ENCODE measurements around the gene SPSB3. TPM values are rescaled to one million over a fixed set of nuclear protein-coding genes. Genes with fewer than 3 reads are reported as not detected.

SPSB3 gene
- total RNA-seq, 4 donors from 2014 or later = 86.2 to 161 (median 88.3) TPM

DNA sequence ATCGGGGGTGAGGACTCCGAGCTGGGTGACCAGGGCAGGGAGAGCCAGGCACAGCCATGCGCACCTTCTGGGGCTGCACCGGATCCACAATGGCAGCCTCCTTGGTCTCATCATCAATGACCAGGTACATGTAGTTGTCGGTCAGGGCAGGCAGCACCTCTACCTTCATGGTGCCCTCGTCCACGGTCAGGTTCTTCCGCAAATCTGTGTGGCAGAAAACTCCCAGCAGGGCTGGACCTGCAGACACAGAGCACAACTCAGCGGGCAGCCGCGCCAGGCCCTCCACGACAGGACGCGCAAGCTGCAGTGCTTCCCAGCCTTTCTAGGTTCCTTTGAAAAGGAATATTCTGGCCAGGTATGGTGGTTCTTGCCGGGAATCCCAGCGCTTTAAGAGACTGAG, 40.4 kb upstream of the SPSB3 start:
- no peak overlapping the region for H3K27ac ChIP-seq
- no peaks in the 10 kb centered on the region for H3K9me3 ChIP-seq
- H3K27me3 ChIP-seq = no peaks in the 10 kb centered on the region
- DNase-seq = no peak
- H3K4me3 ChIP-seq = no peak overlapping the region
- ATAC-seq = no peak
- H3K4me1 ChIP-seq = peaks cover 28 to 35% of the 10 kb centered on the region in 2 donors
- intact Hi-C loops (cut with DNase I; ENCODE audit: low total_unique reads) (no loop called here), in situ Hi-C loops (cut with MboI; ENCODE audit: low sequenced_read_pairs in 4 of 4) (no loop called here)
- TF ChIP-seq, protein P1, sequence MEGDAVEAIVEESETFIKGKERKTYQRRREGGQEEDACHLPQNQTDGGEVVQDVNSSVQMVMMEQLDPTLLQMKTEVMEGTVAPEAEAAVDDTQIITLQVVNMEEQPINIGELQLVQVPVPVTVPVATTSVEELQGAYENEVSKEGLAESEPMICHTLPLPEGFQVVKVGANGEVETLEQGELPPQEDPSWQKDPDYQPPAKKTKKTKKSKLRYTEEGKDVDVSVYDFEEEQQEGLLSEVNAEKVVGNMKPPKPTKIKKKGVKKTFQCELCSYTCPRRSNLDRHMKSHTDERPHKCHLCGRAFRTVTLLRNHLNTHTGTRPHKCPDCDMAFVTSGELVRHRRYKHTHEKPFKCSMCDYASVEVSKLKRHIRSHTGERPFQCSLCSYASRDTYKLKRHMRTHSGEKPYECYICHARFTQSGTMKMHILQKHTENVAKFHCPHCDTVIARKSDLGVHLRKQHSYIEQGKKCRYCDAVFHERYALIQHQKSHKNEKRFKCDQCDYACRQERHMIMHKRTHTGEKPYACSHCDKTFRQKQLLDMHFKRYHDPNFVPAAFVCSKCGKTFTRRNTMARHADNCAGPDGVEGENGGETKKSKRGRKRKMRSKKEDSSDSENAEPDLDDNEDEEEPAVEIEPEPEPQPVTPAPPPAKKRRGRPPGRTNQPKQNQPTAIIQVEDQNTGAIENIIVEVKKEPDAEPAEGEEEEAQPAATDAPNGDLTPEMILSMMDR (IDR thresholded peaks at IDR 0.05 in 4 of 5, conservative IDR thresholded peaks at IDR 0.05 in 1 of 5) = no peak
- no peak for TF ChIP-seq POLR2A (IDR thresholded peaks at IDR 0.05)
- H3K36me3 ChIP-seq = peaks cover 0 to 44% of the 10 kb centered on the region in 2 donors

DNA sequence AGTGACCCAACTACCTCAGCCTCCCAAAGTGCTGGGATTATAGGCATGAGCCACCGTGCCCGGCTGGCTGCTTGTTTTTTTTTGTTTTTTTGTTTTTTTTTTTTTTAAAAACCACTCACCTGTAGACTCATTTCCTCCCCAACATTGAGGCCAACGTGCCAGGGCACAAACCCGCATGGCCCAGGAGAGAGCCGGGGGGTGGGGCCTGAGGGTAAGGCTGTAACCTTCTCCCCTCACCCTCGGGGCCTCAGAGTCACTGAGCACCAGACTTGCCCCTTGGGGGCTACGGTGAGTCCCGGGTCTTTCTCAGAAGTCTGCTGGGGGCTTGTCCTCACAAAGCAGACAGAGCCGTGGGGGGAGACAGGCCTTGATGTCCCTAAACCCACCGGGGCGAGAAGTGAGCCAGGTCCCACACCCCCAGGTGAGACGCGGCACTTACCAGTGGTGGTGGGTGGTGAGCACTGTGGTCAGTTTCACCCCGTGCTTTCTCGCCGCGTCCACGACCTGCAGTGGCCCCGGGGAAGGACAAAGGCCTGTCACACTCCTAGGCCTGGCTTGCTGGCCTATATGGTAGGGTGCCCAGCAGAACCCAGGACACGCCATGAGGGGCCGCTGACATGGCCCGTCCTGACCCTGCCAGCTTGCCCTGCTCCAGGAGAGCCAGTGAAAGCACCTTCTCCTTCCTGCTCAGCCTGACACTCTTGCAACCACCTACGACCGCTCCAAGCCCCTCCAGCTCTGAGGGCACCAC, 39.7 kb upstream of the SPSB3 start:
- Histone ChIP-seq H3K36me3 (peaks cover 0 to 47% of the 10 kb centered on the region in 2 donors), H3K9me3 (no peaks in the 10 kb centered on the region), H3K27ac (no peak overlapping the region), H3K4me3 (no peak overlapping the region), H3K27me3 (no peaks in the 10 kb centered on the region), H3K4me1 (peaks cover 26 to 30% of the 10 kb centered on the region in 2 donors)
- no peak for TF ChIP-seq POLR2A (IDR thresholded peaks at IDR 0.05)
- TF ChIP-seq, protein P1 (IDR thresholded peaks at IDR 0.05 in 4 of 5, conservative IDR thresholded peaks at IDR 0.05 in 1 of 5) = no peak
- in situ Hi-C loops (cut with MboI; ENCODE audit: low sequenced_read_pairs in 4 of 4) (no loop called here), intact Hi-C loops (cut with DNase I; ENCODE audit: low total_unique reads) (no loop called here)
- no peak for DNase-seq
- ATAC-seq = no peak

DNA sequence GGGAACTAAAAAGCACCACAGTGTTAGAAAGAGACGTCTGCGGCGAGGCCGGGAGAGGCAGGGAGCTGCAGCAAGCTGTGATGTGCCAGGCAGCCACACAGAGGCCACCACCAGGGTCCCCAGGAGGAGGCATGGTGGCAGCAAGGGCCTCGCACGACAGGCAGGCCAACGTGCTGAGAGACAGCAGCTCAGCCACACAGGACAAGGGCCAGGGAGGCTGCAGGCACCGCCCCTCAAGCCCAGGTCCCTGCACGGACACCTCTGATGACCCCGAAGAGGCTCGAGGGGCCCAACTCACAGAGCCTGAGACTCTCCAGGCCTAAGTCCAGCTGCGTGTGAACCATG, 38.5 kb upstream of the SPSB3 start:
- no peak overlapping the region for H3K27ac ChIP-seq
- DNase-seq (no peak), ATAC-seq (no peak)
- no peaks in the 10 kb centered on the region for H3K9me3 ChIP-seq
- H3K4me1 ChIP-seq = peaks cover 26 to 29% of the 10 kb centered on the region in 2 donors
- in situ Hi-C loops (cut with MboI; ENCODE audit: low sequenced_read_pairs in 4 of 4) (no loop called here), intact Hi-C loops (cut with DNase I; ENCODE audit: low total_unique reads) (no loop called here)
- H3K36me3 ChIP-seq = peaks cover 0 to 57% of the 10 kb centered on the region in 2 donors
- TF ChIP-seq, protein P1 (IDR thresholded peaks at IDR 0.05 in 4 of 5, conservative IDR thresholded peaks at IDR 0.05 in 1 of 5) = no peak
- no peak for TF ChIP-seq POLR2A (IDR thresholded peaks at IDR 0.05)
- no peak overlapping the region for H3K4me3 ChIP-seq
- H3K27me3 ChIP-seq = no peaks in the 10 kb centered on the region

DNA sequence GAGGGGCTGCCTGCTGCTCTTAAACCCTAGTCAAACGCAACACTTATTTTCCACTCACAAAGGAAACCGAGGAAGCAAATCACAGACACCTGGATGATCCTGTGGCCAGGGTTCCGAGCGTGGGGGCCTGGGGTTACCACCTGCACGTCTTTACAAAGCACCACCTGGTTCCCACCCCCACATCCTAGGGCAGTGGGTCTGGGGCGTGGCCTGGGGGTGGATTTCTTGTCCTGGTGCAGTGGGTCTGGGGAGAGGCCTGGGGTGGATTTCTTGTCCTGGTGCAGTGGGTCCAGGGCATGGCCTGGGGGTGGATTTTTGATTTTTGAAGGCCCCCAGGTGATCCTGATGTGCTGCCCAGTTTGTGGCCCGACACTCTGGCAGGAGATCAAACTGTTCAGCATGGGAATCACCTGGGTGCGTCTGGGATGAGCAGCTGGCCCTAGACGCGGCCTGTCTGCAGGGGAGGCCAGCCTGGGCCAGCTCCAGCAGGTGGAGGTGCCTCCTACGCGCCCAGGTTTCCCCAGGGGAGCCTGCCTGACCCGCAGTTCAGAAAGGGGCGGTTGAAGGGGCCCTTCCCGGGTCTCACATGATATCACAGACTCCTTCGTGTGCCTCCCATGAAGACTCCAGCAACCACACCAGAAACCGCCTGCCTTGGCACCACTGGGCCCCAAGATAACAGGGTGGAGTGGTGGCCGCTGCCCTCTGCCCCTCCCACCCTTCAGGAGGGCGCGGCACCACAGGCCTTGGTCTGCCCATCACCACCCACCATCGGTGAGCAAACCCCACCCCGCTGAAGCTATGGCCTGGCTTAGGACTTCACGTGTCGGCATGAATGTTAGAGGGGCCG, 38.0 kb upstream of the SPSB3 start:
- ATAC-seq = no peak
- TF ChIP-seq, protein P1 (IDR thresholded peaks at IDR 0.05 in 4 of 5, conservative IDR thresholded peaks at IDR 0.05 in 1 of 5) = no peak
- TF ChIP-seq POLR2A (IDR thresholded peaks at IDR 0.05) = no peak
- intact Hi-C loops (cut with DNase I; ENCODE audit: low total_unique reads) = no loop called here

More for the DNA sequence above, 38.0 kb upstream of the SPSB3 start:
- H3K9me3 ChIP-seq = no peaks in the 10 kb centered on the region
- in situ Hi-C loops (cut with MboI; ENCODE audit: low sequenced_read_pairs in 4 of 4) = no loop called here
- H3K27me3 ChIP-seq = no peaks in the 10 kb centered on the region
- peaks cover 0 to 57% of the 10 kb centered on the region in 2 donors for H3K36me3 ChIP-seq
- H3K27ac ChIP-seq = no peak overlapping the region
- no peak for DNase-seq
- peaks cover 20 to 23% of the 10 kb centered on the region in 2 donors for H3K4me1 ChIP-seq
- no peak overlapping the region for H3K4me3 ChIP-seq

Measured in gastrocnemius medialis (tissue), 4 donors.